Ectodermal cell (in vitro differentiated cells): ENCODE data around the gene GKN2.

Experiments
- H3K27ac ChIP-seq: 2 replicates; pipeline ENCODE4 v1.7.0; 2013; ENCODE audit warnings: mild to moderate bottlenecking, low read depth, low read length; ENCODE audit not compliant: insufficient read depth, poor library complexity, severe bottlenecking
- H3K27me3 ChIP-seq: 2 replicates; pipeline ENCODE4 v1.7.0; 2013; ENCODE audit warnings: mild to moderate bottlenecking, low read length; ENCODE audit not compliant: insufficient read depth, control insufficient read depth, poor library complexity, severe bottlenecking
- H3K36me3 ChIP-seq: one replicate; pipeline ENCODE4 v1.7.0; 2013; ENCODE audit warnings: low read length; ENCODE audit not compliant: control insufficient read depth, insufficient read depth
- H3K4me1 ChIP-seq: one replicate; pipeline ENCODE4 v1.7.0; 2013; ENCODE audit warnings: low read length; ENCODE audit not compliant: control insufficient read depth, insufficient read depth
- H3K4me3 ChIP-seq: 2 replicates; pipeline ENCODE4 v1.7.0; 2013; ENCODE audit warnings: low read depth, low read length, control low read depth; ENCODE audit not compliant: insufficient read depth
- H3K9me3 ChIP-seq: 2 replicates; pipeline ENCODE4 v1.7.0; 2013; ENCODE audit warnings: mild to moderate bottlenecking, low read length, moderate library complexity; ENCODE audit not compliant: control insufficient read depth
- WGBS, 2 experiments: methylation state at CpG; one replicate each; pipeline ENCODE4 v1.1.7; 2013; ENCODE audit warnings: missing lambda C conversion rate in 2 of 2; 5-methylcytosine and 5-hydroxymethylcytosine counted together

The GKN2 gene

GRCh38 chr2:68939962-68940361, 12.7 kb downstream of the GKN2 start:
- Histone ChIP-seq H3K9me3 (no peaks in the 10 kb centered on the region), H3K36me3 (no peaks in the 10 kb centered on the region), H3K27ac (no peak overlapping the region), H3K4me3 (no peak overlapping the region), H3K27me3 (no peaks in the 10 kb centered on the region), H3K4me1 (peaks cover 6% of the 10 kb centered on the region)
- WGBS, 2 experiments: 90 to 97% methylated on average over 1 of the region's 1 CpG

DNA sequence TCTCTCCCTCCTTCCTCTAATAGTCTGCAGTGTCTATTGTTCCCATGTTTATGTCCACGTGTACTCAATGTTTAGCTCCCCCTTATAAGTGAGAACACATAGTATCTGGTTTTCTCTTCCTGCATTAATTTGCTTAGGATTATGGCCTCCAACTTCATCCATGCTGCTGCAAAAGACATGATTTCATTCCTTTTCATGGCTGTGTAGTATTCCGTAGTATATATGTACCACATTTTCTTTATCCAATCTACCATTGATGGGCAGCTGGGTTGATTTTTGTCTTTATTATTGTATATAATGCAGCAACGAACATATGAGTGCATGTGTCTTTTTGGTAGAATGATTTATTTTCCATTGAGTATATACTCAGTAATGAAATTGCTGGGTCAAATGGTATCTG, 13.8 kb downstream of the GKN2 start:
- 90 to 98% methylated on average over 3 of the region's 3 CpGs for WGBS, 2 experiments
- Histone ChIP-seq H3K4me3 (no peak overlapping the region), H3K27ac (no peak overlapping the region), H3K36me3 (no peaks in the 10 kb centered on the region), H3K9me3 (no peaks in the 10 kb centered on the region), H3K4me1 (peaks cover 3% of the 10 kb centered on the region), H3K27me3 (no peaks in the 10 kb centered on the region)

GRCh38 chr2:68937346-68938055, 15.2 kb downstream of the GKN2 start:
- no peaks in the 10 kb centered on the region for H3K4me1 ChIP-seq
- H3K9me3 ChIP-seq: no peaks in the 10 kb centered on the region
- H3K27me3 ChIP-seq: no peaks in the 10 kb centered on the region
- WGBS, 2 experiments: 93 to 94% methylated on average over 4 to 5 of the region's 5 CpGs
- H3K27ac ChIP-seq: no peak overlapping the region
- no peak overlapping the region for H3K4me3 ChIP-seq
- no peaks in the 10 kb centered on the region for H3K36me3 ChIP-seq

- no peaks in the 10 kb centered on the region for H3K36me3 ChIP-seq
- H3K4me1 ChIP-seq: no peaks in the 10 kb centered on the region
- H3K27me3 ChIP-seq: no peaks in the 10 kb centered on the region
- no peak overlapping the region for H3K4me3 ChIP-seq
- WGBS, 2 experiments: 92 to 100% methylated on average over 1 of the region's 1 CpG
- no peaks in the 10 kb centered on the region for H3K9me3 ChIP-seq
- no peak overlapping the region for H3K27ac ChIP-seq
Measured at GRCh38 chr2:68936889-68937288, 15.8 kb downstream of the GKN2 start.

GRCh38 chr2:68936427-68936826, 16.3 kb downstream of the GKN2 start:
- WGBS, 2 experiments: 83 to 86% methylated on average over 1 to 2 of the region's 2 CpGs
- Histone ChIP-seq H3K4me1 (no peaks in the 10 kb centered on the region), H3K27me3 (no peaks in the 10 kb centered on the region), H3K4me3 (no peak overlapping the region), H3K36me3 (no peaks in the 10 kb centered on the region), H3K27ac (no peak overlapping the region), H3K9me3 (no peaks in the 10 kb centered on the region)

DNA sequence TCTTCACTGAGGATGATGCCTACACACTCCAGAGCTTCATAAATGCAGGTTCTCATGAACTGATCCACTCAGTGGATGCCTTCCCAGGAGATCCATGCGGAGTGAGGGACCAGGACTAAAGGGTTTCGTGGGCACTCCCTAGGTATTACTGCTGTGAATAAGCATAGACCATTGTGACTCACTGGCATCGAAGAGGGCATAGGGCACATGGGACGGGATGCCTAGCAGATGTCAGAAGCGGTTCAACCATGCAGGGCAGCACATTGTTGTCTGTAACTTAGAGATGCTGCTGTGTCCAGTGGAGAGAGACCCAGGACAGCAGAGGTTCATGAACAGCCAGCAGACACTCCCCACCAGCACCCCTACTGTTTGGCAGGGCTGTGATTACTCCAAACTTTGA, 17.2 kb downstream of the GKN2 start:
- no peaks in the 10 kb centered on the region for H3K36me3 ChIP-seq
- no peaks in the 10 kb centered on the region for H3K4me1 ChIP-seq
- 93 to 96% methylated on average over 5 of the region's 5 CpGs for WGBS, 2 experiments
- no peak overlapping the region for H3K4me3 ChIP-seq
- H3K9me3 ChIP-seq: no peaks in the 10 kb centered on the region
- H3K27me3 ChIP-seq: no peaks in the 10 kb centered on the region
- H3K27ac ChIP-seq: no peak overlapping the region

- no peak overlapping the region for H3K4me3 ChIP-seq
- H3K36me3 ChIP-seq: no peaks in the 10 kb centered on the region
- 94 to 97% methylated on average over 3 of the region's 3 CpGs for WGBS, 2 experiments
- no peaks in the 10 kb centered on the region for H3K9me3 ChIP-seq
- H3K4me1 ChIP-seq: no peaks in the 10 kb centered on the region
- H3K27me3 ChIP-seq: no peaks in the 10 kb centered on the region
- no peak overlapping the region for H3K27ac ChIP-seq
Measured at GRCh38 chr2:68934021-68934420, 18.7 kb downstream of the GKN2 start.

DNA sequence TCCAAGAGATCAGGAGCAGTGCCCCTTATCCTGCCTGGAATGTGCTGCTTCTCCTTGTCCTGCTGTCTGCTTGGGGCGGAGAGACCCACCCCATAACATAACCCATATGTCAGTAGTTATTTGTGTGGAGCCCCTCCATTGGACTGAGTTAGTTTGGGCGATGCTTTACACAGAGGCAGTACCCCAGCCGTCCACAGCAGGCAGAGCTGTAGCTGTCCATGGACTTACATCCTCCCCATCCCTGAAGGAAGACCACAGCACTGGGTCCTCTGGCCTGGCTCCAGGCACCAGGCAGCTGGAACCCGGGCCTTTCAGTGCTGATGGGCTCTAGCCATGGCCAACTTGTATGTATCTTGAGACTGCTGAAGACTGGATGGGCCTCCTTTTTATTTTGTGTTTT, 20.3 kb downstream of the GKN2 start:
- 89 to 92% methylated on average over 4 of the region's 4 CpGs for WGBS, 2 experiments
- no peaks in the 10 kb centered on the region for H3K4me1 ChIP-seq

GRCh38 chr2:68931799-68932198, 20.9 kb downstream of the GKN2 start:
- no peak overlapping the region for H3K4me3 ChIP-seq
- H3K4me1 ChIP-seq: no peaks in the 10 kb centered on the region
- WGBS, 2 experiments: 79 to 86% methylated on average over 4 of the region's 4 CpGs
- no peaks in the 10 kb centered on the region for H3K27me3 ChIP-seq
- no peaks in the 10 kb centered on the region for H3K9me3 ChIP-seq
- no peak overlapping the region for H3K27ac ChIP-seq
- no peaks in the 10 kb centered on the region for H3K36me3 ChIP-seq

More for the DNA sequence above, 20.3 kb downstream of the GKN2 start:
- Histone ChIP-seq H3K4me3 (no peak overlapping the region), H3K27me3 (no peaks in the 10 kb centered on the region), H3K9me3 (no peaks in the 10 kb centered on the region), H3K36me3 (no peaks in the 10 kb centered on the region), H3K27ac (no peak overlapping the region)

- Histone ChIP-seq H3K9me3 (no peaks in the 10 kb centered on the region), H3K27me3 (no peaks in the 10 kb centered on the region), H3K4me3 (no peak overlapping the region), H3K27ac (no peak overlapping the region), H3K4me1 (no peaks in the 10 kb centered on the region), H3K36me3 (no peaks in the 10 kb centered on the region)
- WGBS, 2 experiments: 92 to 100% methylated on average over 3 of the region's 3 CpGs
Measured at GRCh38 chr2:68931149-68931711, 21.5 kb downstream of the GKN2 start.
